ENCODE measurements around the gene TCF4.

GRCh38 chr18:55576001-55576400, 12.0 kb downstream of the TCF4 start:
- no peak for TF ChIP-seq RELA (CRISPR knock-in tag; IDR thresholded peaks at IDR 0.05)
- no peak for TF ChIP-seq PAX8 (CRISPR knock-in tag; IDR thresholded peaks at IDR 0.05; ENCODE audit: borderline replicate concordance)
- TF ChIP-seq ZBTB37 (CRISPR knock-in tag; IDR thresholded peaks at IDR 0.05), result no peak
- TF ChIP-seq ATF7 (IDR thresholded peaks at IDR 0.05), result no peak
- no peak for TF ChIP-seq ATF7 (CRISPR knock-in tag; IDR thresholded peaks at IDR 0.05)
- no peak for TF ChIP-seq CEBPG (CRISPR knock-in tag; IDR thresholded peaks at IDR 0.05)
- no peak for TF ChIP-seq SNAPC2 (CRISPR knock-in tag; IDR thresholded peaks at IDR 0.05)
- TF ChIP-seq EZH2 (conservative IDR thresholded peaks at IDR 0.05; ENCODE audit: low read depth, low read length), result no peak
- TF ChIP-seq POLR2A (IDR thresholded peaks at IDR 0.05; ENCODE audit: insufficient read depth in 1 of 2, low read depth in 2 of 2, low read length in 2 of 2), result no peak
- TF ChIP-seq MXD1 (CRISPR knock-in tag; IDR thresholded peaks at IDR 0.05), result no peak
- no peak for TF ChIP-seq GLI4 (CRISPR knock-in tag; IDR thresholded peaks at IDR 0.05; ENCODE audit: borderline replicate concordance)
- no peak for TF ChIP-seq ETV6 (CRISPR knock-in tag; conservative IDR thresholded peaks at IDR 0.05)

All from HepG2 (cell line).